ENCODE results near the gene HNRNPF.
"Not testable (repeated sequence)": the region's sequence is repeated elsewhere in the genome, so short reads cannot be mapped to it uniquely, and the experiment has no call there.

Gene HNRNPF

GRCh38 chr10:43344051-43344450 lies 64.9 kb downstream of the HNRNPF start:
- no peak overlapping the region for H3K4me3 Mint-ChIP-seq
- H3K9me3 Mint-ChIP-seq = no peaks in the 10 kb centered on the region
- H3K27ac Mint-ChIP-seq = peak overlapping the region; percentile 19
- H3K4me1 Mint-ChIP-seq = peaks cover 9% of the 10 kb centered on the region
- DNase-seq = no peak
- H3K36me3 Mint-ChIP-seq (ENCODE audit: low read depth) = no peaks in the 10 kb centered on the region
- no peak for ATAC-seq
- H3K27me3 Mint-ChIP-seq = peaks cover 5% of the 10 kb centered on the region

- Mint-ChIP-seq H3K27ac (no peak overlapping the region), H3K36me3 (ENCODE audit: low read depth) (no peaks in the 10 kb centered on the region), H3K27me3 (peaks cover 7% of the 10 kb centered on the region), H3K4me3 (no peak overlapping the region), H3K9me3 (no peaks in the 10 kb centered on the region), H3K4me1 (peaks cover 2% of the 10 kb centered on the region)
- no peak for DNase-seq
- no peak for ATAC-seq
Measured at GRCh38 chr10:43343126-43343525, 65.9 kb downstream of the HNRNPF start.

DNA sequence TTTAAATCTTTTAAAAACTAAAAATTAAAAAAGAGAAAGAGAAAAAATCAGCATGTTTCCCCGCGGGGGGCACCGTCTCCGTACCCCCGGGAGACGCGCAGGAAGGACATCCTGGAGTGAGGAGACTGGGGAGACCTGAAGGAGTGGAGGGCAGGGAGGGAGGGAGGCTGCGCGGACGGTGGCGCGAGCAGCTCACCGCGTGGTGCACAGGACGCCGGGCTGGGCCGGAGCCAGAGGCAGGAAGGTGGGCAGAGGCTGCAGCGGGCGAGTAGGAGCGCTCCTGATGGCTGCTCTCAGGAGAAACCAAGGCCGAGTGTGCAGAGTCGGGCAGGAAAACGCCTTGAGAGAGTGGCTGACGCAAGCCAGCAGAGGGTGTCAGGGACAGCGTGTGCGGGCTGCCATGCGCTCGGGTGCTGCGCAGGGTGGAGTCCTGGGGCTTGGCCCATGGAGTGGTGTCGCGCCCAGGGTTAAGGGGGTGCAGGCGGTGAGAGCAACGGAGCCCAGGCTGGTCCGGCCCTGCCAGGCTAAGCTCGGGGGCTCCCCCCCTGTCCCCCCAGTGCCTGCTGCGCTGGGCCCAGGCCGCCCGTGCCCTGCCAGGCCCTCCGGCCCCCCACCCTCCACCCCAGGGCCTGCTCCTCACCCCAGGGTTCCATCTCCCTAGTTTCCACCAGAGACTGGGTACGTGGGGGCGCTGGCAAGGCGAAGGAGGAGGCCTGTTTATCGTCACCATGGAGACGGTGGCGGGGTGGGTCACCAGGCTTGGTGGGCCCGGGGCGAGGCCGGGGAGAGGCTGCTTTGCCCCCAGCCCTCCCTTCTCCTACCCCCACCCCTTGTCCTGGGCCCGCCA lies 66.5 kb downstream of the HNRNPF start:
- no peaks in the 10 kb centered on the region for H3K4me1 Mint-ChIP-seq
- no peak for DNase-seq
- H3K36me3 Mint-ChIP-seq (ENCODE audit: low read depth) = no peaks in the 10 kb centered on the region
- H3K27ac Mint-ChIP-seq = no peak overlapping the region
- H3K4me3 Mint-ChIP-seq = no peak overlapping the region
- peaks cover 10% of the 10 kb centered on the region for H3K27me3 Mint-ChIP-seq
- ATAC-seq = no peak
- H3K9me3 Mint-ChIP-seq = no peaks in the 10 kb centered on the region

DNA sequence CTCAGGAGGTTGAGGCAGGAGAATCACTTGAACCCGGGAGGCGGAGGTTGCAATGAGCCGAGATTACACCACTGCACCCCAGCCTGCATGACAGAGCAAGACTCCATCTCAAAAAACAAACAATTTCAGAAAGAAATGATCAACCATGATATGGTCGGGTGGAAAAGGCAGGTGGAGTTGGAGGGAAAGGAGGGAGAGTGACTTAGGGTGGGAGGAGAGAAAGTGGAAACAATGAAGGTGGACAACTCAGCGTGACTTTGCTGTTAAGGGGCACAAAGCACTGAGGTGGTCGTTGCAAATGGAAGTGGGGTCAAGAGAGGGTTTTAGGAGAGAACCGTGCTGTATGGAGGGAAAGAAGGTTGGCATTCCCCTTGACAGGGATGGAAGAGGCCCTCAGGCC lies 67.5 kb downstream of the HNRNPF start:
- Mint-ChIP-seq H3K27me3 (peaks cover 13% of the 10 kb centered on the region), H3K4me1 (no peaks in the 10 kb centered on the region), H3K4me3 (no peak overlapping the region), H3K36me3 (ENCODE audit: low read depth) (no peaks in the 10 kb centered on the region), H3K27ac (no peak overlapping the region), H3K9me3 (no peaks in the 10 kb centered on the region)
- DNase-seq (no peak), ATAC-seq (no peak)

DNA sequence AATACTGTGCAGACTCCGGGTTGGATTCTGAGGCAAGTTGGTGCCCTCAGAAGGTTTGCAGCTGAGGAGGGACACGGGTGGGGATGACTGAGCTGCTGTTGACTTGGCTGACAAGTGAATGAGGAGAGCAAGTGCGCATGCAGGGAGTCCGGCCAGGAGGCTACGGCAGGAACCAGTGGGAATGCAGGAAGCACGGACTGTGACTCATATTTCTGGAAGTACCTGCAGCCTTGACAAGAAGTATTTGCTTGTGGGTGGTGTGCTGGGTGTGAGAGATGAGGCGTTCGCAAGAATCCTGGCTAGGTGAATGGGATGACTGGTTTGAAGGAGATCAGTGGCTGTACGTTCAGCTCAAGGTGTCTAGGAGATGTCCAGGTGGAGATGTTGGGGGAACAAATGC lies 68.4 kb downstream of the HNRNPF start:
- ATAC-seq (no peak), DNase-seq (no peak)
- Mint-ChIP-seq H3K9me3 (no peaks in the 10 kb centered on the region), H3K4me3 (no peak overlapping the region), H3K27me3 (peaks cover 13% of the 10 kb centered on the region), H3K36me3 (ENCODE audit: low read depth) (no peaks in the 10 kb centered on the region), H3K4me1 (no peaks in the 10 kb centered on the region), H3K27ac (no peak overlapping the region)

DNA sequence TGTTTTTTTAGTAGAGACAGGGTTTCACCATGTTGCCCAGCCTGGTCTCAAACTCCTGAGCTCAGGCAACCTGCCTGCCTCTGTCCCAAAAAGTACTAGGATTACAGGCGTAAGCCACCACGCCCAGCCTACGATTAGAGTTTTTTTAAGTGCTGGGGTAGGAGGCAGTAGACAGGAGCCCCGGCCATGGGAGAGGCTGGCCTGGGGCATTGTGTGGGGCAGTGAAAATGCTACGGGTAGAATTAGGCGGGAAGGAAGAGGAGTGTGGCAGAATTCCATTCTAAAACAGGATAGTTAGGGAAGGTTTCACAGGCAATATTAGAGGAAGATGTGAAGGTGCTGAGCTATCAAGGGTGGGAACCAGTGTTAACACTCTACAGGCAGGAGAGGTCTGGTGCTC lies 68.9 kb downstream of the HNRNPF start:
- Mint-ChIP-seq H3K27ac (no peak overlapping the region), H3K27me3 (peaks cover 13% of the 10 kb centered on the region), H3K4me3 (no peak overlapping the region), H3K4me1 (no peaks in the 10 kb centered on the region), H3K36me3 (ENCODE audit: low read depth) (no peaks in the 10 kb centered on the region), H3K9me3 (no peaks in the 10 kb centered on the region)
- ATAC-seq (no peak), DNase-seq (no peak)

DNA sequence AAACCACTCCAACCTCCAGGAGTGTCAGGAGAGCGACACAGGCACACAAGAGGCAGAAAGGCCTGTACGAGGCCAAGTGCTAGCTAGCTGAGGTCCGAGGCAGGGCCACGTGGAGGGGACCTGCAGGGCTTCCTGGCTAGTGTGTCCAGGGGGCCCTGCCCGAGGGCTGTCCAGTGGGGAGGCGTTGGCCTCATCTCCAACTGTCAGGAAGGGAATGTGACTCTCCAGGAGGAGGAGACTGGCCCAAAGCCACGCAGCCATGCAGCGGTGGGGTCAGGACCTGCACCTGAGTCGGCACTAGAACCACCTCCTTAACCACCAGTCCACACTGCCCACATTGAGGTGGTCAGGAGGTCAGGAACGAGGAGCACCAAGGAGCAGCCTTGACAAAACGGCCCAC lies 69.8 kb downstream of the HNRNPF start:
- no peak overlapping the region for H3K27ac Mint-ChIP-seq
- H3K36me3 Mint-ChIP-seq (ENCODE audit: low read depth) = no peaks in the 10 kb centered on the region
- DNase-seq (no peak), ATAC-seq (no peak)
- peaks cover 13% of the 10 kb centered on the region for H3K27me3 Mint-ChIP-seq
- H3K4me3 Mint-ChIP-seq = no peak overlapping the region
- peaks cover under 1% of the 10 kb centered on the region for H3K4me1 Mint-ChIP-seq
- H3K9me3 Mint-ChIP-seq = no peaks in the 10 kb centered on the region

GRCh38 chr10:43338117-43338516 lies 70.9 kb downstream of the HNRNPF start:
- ATAC-seq (no peak), DNase-seq (no peak)
- H3K9me3 Mint-ChIP-seq = no peaks in the 10 kb centered on the region
- peaks cover 7% of the 10 kb centered on the region for H3K4me1 Mint-ChIP-seq
- no peak overlapping the region for H3K27ac Mint-ChIP-seq
- H3K27me3 Mint-ChIP-seq = peaks cover 13% of the 10 kb centered on the region
- no peaks in the 10 kb centered on the region for H3K36me3 Mint-ChIP-seq (ENCODE audit: low read depth)
- no peak overlapping the region for H3K4me3 Mint-ChIP-seq

DNA sequence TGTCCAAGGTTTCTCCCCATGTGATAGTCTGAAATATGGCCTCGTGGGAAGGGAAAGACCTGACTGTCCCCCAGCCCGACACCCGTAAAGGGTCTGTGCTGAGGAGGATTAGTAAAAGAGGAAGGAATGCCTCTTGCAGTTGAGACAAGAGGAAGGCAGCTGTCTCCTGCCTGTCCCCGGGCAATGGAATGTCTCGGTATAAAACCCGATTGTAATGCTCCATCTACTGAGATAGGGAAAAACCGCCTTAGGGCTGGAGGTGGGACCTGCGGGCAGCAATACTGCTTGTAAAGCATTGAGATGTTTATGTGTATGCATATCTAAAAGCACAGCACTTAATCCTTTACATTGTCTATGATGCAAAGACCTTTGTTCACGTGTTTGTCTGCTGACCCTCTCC lies 71.5 kb downstream of the HNRNPF start:
- H3K4me1 Mint-ChIP-seq = peaks cover 12% of the 10 kb centered on the region
- H3K4me3 Mint-ChIP-seq; H3K9me3 Mint-ChIP-seq; ATAC-seq; DNase-seq; H3K27ac Mint-ChIP-seq; H3K36me3 Mint-ChIP-seq (ENCODE audit: low read depth): not testable (repeated sequence)
- H3K27me3 Mint-ChIP-seq = peaks cover 13% of the 10 kb centered on the region

- Mint-ChIP-seq H3K36me3 (ENCODE audit: low read depth) (no peaks in the 10 kb centered on the region), H3K27ac (no peak overlapping the region), H3K4me3 (no peak overlapping the region), H3K4me1 (peaks cover 18% of the 10 kb centered on the region), H3K27me3 (peaks cover 13% of the 10 kb centered on the region), H3K9me3 (no peaks in the 10 kb centered on the region)
- ATAC-seq = no peak
- DNase-seq = no peak
Measured at GRCh38 chr10:43336641-43337318, 72.2 kb downstream of the HNRNPF start.

- H3K4me3 Mint-ChIP-seq = no peak overlapping the region
- no peak overlapping the region for H3K27ac Mint-ChIP-seq
Measured at GRCh38 chr10:43336061-43336460, 72.9 kb downstream of the HNRNPF start.

More at GRCh38 chr10:43336061-43336460, 72.9 kb downstream of the HNRNPF start:
- Mint-ChIP-seq H3K4me1 (peaks cover 22% of the 10 kb centered on the region), H3K36me3 (ENCODE audit: low read depth) (no peaks in the 10 kb centered on the region), H3K27me3 (peaks cover 13% of the 10 kb centered on the region), H3K9me3 (no peaks in the 10 kb centered on the region)
- DNase-seq (no peak), ATAC-seq (no peak)

Measured in activated naive CD8-positive, alpha-beta T cell treated with anti-CD3 and anti-CD28 coated beads, Interleukin-2, amount 50 U/mL, for 24 hours (primary cell).